ENCODE results near the gene NDUFV1.

NDUFV1 gene

GRCh38 chr11:67644472-67645418, 38.0 kb downstream of the NDUFV1 start:
- no peak for TF ChIP-seq CTCF (IDR thresholded peaks at IDR 0.05; ENCODE audit: low read depth, low read length)
- no peak for DNase-seq (ENCODE audit: low read depth, low spot score)
- H3K4me3 ChIP-seq (ENCODE audit: low read depth, low read length): no peak overlapping the region
- in situ Hi-C loops (cut with HindIII; ENCODE audit: low sequenced_read_pairs): no loop called here

- TF ChIP-seq CTCF (IDR thresholded peaks at IDR 0.05; ENCODE audit: low read depth, low read length): no peak
- DNase-seq (ENCODE audit: low read depth, low spot score): no peak
- H3K4me3 ChIP-seq (ENCODE audit: low read depth, low read length): no peak overlapping the region
- in situ Hi-C loops (cut with HindIII; ENCODE audit: low sequenced_read_pairs): no loop called here
Observed at GRCh38 chr11:67645521-67646461, 39.1 kb downstream of the NDUFV1 start.

GRCh38 chr11:67646535-67647336, 40.0 kb downstream of the NDUFV1 start:
- no peak for TF ChIP-seq CTCF (IDR thresholded peaks at IDR 0.05; ENCODE audit: low read depth, low read length)
- in situ Hi-C loops (cut with HindIII; ENCODE audit: low sequenced_read_pairs): no loop called here
- no peak overlapping the region for H3K4me3 ChIP-seq (ENCODE audit: low read depth, low read length)
- DNase-seq (ENCODE audit: low read depth, low spot score): no peak

- H3K4me3 ChIP-seq (ENCODE audit: low read depth, low read length): no peak overlapping the region
- in situ Hi-C loops (cut with HindIII; ENCODE audit: low sequenced_read_pairs): no loop called here
- DNase-seq (ENCODE audit: low read depth, low spot score): no peak
- TF ChIP-seq CTCF (IDR thresholded peaks at IDR 0.05; ENCODE audit: low read depth, low read length): no peak
Observed at GRCh38 chr11:67647471-67647870, 40.7 kb downstream of the NDUFV1 start.

GRCh38 chr11:67648140-67648795, 41.5 kb downstream of the NDUFV1 start:
- peak; percentile 10 for TF ChIP-seq CTCF (IDR thresholded peaks at IDR 0.05; ENCODE audit: low read depth, low read length)
- in situ Hi-C loops (cut with HindIII; ENCODE audit: low sequenced_read_pairs): no loop called here
- H3K4me3 ChIP-seq (ENCODE audit: low read depth, low read length): no peak overlapping the region
- no peak for DNase-seq (ENCODE audit: low read depth, low spot score)

Measured in astrocyte of the spinal cord (primary cell).